ENCODE measurements around the gene NATD1.

NATD1 gene

DNA sequence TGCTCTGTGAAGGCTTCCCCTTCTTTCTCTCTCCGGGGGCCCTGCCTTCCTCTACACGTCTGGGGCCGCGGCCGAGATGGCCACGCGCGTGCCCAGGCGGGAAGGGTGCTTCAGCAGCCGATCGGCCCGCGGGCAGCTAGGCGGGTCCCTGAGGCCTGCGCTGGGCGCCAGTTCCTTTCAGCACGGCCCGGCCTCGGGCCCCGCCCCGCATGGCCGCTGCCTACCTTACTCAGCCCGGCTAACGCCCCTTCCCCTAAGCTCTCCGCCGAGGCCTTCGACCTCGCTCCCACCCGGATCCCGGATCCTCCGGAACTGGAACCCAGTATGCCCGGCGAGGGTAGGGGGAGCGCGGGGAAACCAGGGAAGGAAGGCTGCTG is 39.6 kb downstream of the NATD1 start:
- TF ChIP-seq, protein P1, sequence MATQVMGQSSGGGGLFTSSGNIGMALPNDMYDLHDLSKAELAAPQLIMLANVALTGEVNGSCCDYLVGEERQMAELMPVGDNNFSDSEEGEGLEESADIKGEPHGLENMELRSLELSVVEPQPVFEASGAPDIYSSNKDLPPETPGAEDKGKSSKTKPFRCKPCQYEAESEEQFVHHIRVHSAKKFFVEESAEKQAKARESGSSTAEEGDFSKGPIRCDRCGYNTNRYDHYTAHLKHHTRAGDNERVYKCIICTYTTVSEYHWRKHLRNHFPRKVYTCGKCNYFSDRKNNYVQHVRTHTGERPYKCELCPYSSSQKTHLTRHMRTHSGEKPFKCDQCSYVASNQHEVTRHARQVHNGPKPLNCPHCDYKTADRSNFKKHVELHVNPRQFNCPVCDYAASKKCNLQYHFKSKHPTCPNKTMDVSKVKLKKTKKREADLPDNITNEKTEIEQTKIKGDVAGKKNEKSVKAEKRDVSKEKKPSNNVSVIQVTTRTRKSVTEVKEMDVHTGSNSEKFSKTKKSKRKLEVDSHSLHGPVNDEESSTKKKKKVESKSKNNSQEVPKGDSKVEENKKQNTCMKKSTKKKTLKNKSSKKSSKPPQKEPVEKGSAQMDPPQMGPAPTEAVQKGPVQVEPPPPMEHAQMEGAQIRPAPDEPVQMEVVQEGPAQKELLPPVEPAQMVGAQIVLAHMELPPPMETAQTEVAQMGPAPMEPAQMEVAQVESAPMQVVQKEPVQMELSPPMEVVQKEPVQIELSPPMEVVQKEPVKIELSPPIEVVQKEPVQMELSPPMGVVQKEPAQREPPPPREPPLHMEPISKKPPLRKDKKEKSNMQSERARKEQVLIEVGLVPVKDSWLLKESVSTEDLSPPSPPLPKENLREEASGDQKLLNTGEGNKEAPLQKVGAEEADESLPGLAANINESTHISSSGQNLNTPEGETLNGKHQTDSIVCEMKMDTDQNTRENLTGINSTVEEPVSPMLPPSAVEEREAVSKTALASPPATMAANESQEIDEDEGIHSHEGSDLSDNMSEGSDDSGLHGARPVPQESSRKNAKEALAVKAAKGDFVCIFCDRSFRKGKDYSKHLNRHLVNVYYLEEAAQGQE (IDR thresholded peaks at IDR 0.05; ENCODE audit: low read depth), result no peak
- TF ChIP-seq TCF12 (IDR thresholded peaks at IDR 0.05; ENCODE audit: low read depth) (no peak), YY1 (IDR thresholded peaks at IDR 0.05; ENCODE audit: low read depth) (no peak), TEAD4 (IDR thresholded peaks at IDR 0.05) (no peak), CEBPB (IDR thresholded peaks at IDR 0.05) (no peak), CREB1 (IDR thresholded peaks at IDR 0.05; ENCODE audit: low read depth) (no peak), TAF1 (IDR thresholded peaks at IDR 0.05; ENCODE audit: low read depth) (no peak), NFIC (IDR thresholded peaks at IDR 0.05) (no peak), EP300 (IDR thresholded peaks at IDR 0.05; ENCODE audit: borderline replicate concordance) (no peak), FOXM1 (IDR thresholded peaks at IDR 0.05; ENCODE audit: borderline replicate concordance, low read depth) (no peak), RAD21 (IDR thresholded peaks at IDR 0.05; ENCODE audit: low read depth) (no peak), EGR1 (IDR thresholded peaks at IDR 0.05) (no peak), ZBTB7A (IDR thresholded peaks at IDR 0.05; ENCODE audit: low read depth) (no peak)
- TF ChIP-seq, protein P2, sequence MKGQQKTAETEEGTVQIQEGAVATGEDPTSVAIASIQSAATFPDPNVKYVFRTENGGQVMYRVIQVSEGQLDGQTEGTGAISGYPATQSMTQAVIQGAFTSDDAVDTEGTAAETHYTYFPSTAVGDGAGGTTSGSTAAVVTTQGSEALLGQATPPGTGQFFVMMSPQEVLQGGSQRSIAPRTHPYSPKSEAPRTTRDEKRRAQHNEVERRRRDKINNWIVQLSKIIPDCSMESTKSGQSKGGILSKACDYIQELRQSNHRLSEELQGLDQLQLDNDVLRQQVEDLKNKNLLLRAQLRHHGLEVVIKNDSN (IDR thresholded peaks at IDR 0.05), result no peak
- TF ChIP-seq, protein P3, sequence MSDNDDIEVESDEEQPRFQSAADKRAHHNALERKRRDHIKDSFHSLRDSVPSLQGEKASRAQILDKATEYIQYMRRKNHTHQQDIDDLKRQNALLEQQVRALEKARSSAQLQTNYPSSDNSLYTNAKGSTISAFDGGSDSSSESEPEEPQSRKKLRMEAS (IDR thresholded peaks at IDR 0.05), result no peak

DNA sequence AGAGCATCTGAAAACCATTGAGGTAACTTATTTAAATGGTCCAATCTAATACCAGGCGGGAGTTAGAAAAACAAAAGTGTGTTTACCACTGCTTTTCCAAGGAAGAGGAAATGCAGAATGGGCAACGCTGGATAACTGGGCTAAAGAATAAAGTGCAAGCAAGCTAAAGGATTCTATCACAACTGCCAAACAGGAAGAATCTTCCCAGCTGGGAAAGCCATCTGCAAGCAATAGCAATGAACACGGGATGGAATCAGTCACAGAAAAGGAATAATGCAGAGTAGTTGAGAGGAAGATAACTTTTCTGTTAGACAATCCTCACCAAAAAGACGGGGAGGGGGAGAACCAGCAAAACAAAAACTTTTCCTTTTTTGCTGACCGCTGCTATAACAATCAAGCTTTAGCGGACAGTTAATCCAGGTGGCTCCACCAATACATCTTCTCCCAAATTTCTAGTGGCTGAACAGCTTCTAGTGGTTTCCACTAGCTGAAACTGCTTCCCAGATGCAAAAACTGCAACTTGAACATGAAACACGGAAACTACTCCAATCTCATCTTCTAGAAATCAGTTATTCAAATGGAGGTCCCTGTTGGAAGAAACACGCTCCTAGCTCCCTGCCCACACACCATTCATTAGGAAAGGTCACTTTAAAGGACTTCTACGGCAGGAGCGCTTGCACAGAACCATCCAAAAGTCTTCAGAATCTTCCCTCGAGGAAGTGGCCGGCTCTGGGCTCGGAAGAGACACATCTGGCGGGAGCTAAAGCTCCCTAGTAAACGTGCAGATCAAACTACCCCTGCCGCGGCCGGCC is 40.2 kb downstream of the NATD1 start:
- TF ChIP-seq, protein P3 (IDR thresholded peaks at IDR 0.05), result no peak
- no peak for TF ChIP-seq TEAD4 (IDR thresholded peaks at IDR 0.05)
- TF ChIP-seq EGR1 (IDR thresholded peaks at IDR 0.05), result no peak
- TF ChIP-seq, protein P1 (IDR thresholded peaks at IDR 0.05; ENCODE audit: low read depth), result no peak
- TF ChIP-seq ZBTB7A (IDR thresholded peaks at IDR 0.05; ENCODE audit: low read depth), result no peak
- TF ChIP-seq FOXM1 (IDR thresholded peaks at IDR 0.05; ENCODE audit: borderline replicate concordance, low read depth), result no peak
- TF ChIP-seq CEBPB (IDR thresholded peaks at IDR 0.05), result no peak

DNA sequence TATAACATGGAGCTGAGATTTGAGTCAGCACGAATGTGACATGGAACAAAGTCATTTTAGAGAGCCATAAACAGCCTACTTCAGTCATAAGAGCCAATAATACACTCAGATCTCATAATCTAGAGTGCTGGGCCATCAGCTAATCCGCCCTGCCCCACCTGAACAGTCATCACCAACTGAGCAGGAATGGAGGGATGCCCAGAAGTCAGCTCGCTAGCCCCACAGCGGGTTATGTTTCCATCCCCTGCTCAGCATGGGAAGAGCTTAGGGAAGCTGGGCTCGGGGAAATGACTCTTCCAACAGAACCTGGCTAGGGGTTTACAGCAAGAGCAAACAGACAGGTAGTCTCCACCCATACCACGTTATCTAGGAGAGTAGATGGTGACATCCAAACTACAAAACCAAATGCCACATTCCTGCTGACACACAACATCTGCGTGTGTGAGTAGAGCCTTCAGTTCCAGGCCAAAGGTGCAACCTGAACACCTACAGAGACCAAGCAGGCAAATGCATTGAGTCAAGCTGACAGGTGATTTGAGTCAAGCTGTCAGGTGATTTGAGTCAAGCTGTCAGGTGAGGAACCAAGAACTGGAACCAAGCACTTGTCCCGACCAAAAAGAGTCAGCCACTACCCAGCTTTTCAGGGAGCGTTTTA is 41.3 kb downstream of the NATD1 start:
- TF ChIP-seq TCF12 (IDR thresholded peaks at IDR 0.05; ENCODE audit: low read depth) (no peak), RAD21 (IDR thresholded peaks at IDR 0.05; ENCODE audit: low read depth) (no peak), TEAD4 (IDR thresholded peaks at IDR 0.05) (no peak), ZBTB7A (IDR thresholded peaks at IDR 0.05; ENCODE audit: low read depth) (no peak), EGR1 (IDR thresholded peaks at IDR 0.05) (no peak), CREB1 (IDR thresholded peaks at IDR 0.05; ENCODE audit: low read depth) (no peak), CEBPB (IDR thresholded peaks at IDR 0.05) (no peak), EP300 (IDR thresholded peaks at IDR 0.05; ENCODE audit: borderline replicate concordance) (no peak), FOXM1 (IDR thresholded peaks at IDR 0.05; ENCODE audit: borderline replicate concordance, low read depth) (no peak), TAF1 (IDR thresholded peaks at IDR 0.05; ENCODE audit: low read depth) (no peak), NFIC (IDR thresholded peaks at IDR 0.05) (no peak), YY1 (IDR thresholded peaks at IDR 0.05; ENCODE audit: low read depth) (no peak)
- TF ChIP-seq, protein P2 (IDR thresholded peaks at IDR 0.05), result no peak
- TF ChIP-seq, protein P3 (IDR thresholded peaks at IDR 0.05), result no peak
- TF ChIP-seq, protein P1 (IDR thresholded peaks at IDR 0.05; ENCODE audit: low read depth), result no peak

All from Ishikawa (cell line).